HEK293T (cell line): Measurements from ENCODE around the gene CLCN4.

Source experiments
- ARNT ChIP-seq: fragments of 450-650 bp; IDR thresholded peaks from 2 replicates; pipeline ENCODE4 v1.6.1; 2017; ENCODE audit warnings: mild to moderate bottlenecking
- BHLHE40 ChIP-seq: fragments of 450-650 bp; IDR thresholded peaks from 2 replicates; pipeline ENCODE4 v1.6.1; 2016; ENCODE audit warnings: mild to moderate bottlenecking, moderate library complexity, borderline replicate concordance
- CTBP1 ChIP-seq: fragments of 450-650 bp; IDR thresholded peaks from 2 replicates; pipeline ENCODE4 v1.6.1; 2016; ENCODE audit warnings: borderline replicate concordance
- ELF4 ChIP-seq: fragments of 450-650 bp; IDR thresholded peaks from 2 replicates; pipeline ENCODE4 v1.6.1; 2017; ENCODE audit warnings: antibody characterized with exemption
- FOXA1 ChIP-seq: fragments of 450-650 bp; IDR thresholded peaks from 2 replicates; pipeline ENCODE4 v1.6.1; 2016; ENCODE audit warnings: mild to moderate bottlenecking
- FOXK2 ChIP-seq: fragments of 450-650 bp; IDR thresholded peaks from 2 replicates; pipeline ENCODE4 v1.6.1; 2016; ENCODE audit warnings: mild to moderate bottlenecking
- HDGF ChIP-seq: fragments of 450-650 bp; IDR thresholded peaks from 2 replicates; pipeline ENCODE4 v1.6.1; 2017; ENCODE audit warnings: antibody characterized with exemption, borderline replicate concordance
- LEF1 ChIP-seq: fragments of 450-650 bp; IDR thresholded peaks from 2 replicates; pipeline ENCODE4 v1.6.1; 2017; ENCODE audit warnings: mild to moderate bottlenecking, borderline replicate concordance
- NFRKB ChIP-seq: fragments of 450-650 bp; IDR thresholded peaks from 2 replicates; pipeline ENCODE4 v1.6.1; 2016; ENCODE audit warnings: mild to moderate bottlenecking, moderate library complexity
- SP1 ChIP-seq: fragments of 450-650 bp; IDR thresholded peaks from 2 replicates; pipeline ENCODE4 v1.6.1; 2017
- SUZ12 ChIP-seq: fragments of 450-650 bp; IDR thresholded peaks from 2 replicates; pipeline ENCODE4 v1.6.1; 2016; ENCODE audit warnings: mild to moderate bottlenecking
- TARDBP ChIP-seq: fragments of 450-650 bp; IDR thresholded peaks from 2 replicates; pipeline ENCODE4 v1.6.1; 2016
- ZNF384 ChIP-seq: fragments of 450-650 bp; IDR thresholded peaks from 2 replicates; pipeline ENCODE4 v1.6.1; 2016
- TF ChIP-seq, protein P1 (sequence below): fragments of 450-650 bp; IDR thresholded peaks from 2 replicates; pipeline ENCODE4 v1.6.1; 2016

DNA sequence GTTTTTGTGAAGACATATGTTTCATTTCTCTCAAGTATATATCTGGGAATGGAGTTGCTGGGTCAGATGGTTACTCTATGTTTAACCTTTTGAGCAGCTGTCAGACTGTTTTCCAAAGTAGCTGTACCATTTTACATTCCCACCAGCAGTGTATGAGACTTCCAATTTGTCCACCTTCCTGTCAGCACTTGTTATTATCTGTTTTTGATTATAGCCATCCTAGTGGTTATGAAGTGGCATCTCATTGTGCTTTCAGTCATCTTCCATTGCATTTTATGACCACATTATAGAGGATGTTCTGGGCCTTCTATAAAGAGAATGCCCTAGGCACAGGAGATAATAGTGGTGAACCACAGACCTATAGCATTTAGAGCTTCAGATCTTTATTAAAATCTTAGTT is 39.2 kb downstream of the CLCN4 start:
- TF ChIP-seq SP1 = no peak
- no peak for TF ChIP-seq ARNT
- TF ChIP-seq LEF1 = no peak
- TF ChIP-seq SUZ12 = no peak
- no peak for TF ChIP-seq BHLHE40
- no peak for TF ChIP-seq CTBP1
- TF ChIP-seq, protein P1, sequence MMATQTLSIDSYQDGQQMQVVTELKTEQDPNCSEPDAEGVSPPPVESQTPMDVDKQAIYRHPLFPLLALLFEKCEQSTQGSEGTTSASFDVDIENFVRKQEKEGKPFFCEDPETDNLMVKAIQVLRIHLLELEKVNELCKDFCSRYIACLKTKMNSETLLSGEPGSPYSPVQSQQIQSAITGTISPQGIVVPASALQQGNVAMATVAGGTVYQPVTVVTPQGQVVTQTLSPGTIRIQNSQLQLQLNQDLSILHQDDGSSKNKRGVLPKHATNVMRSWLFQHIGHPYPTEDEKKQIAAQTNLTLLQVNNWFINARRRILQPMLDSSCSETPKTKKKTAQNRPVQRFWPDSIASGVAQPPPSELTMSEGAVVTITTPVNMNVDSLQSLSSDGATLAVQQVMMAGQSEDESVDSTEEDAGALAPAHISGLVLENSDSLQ = no peak
- TF ChIP-seq FOXK2 = no peak
- no peak for TF ChIP-seq ZNF384
- no peak for TF ChIP-seq TARDBP
- TF ChIP-seq HDGF = no peak
- TF ChIP-seq ELF4 = no peak
- no peak for TF ChIP-seq FOXA1
- no peak for TF ChIP-seq NFRKB
